Panc1 (cell line): ENCODE results near the gene FBXO46. TPM values are rescaled to one million over a fixed set of nuclear protein-coding genes. Genes with fewer than 3 reads are reported as not detected.

Experiments
- ATAC-seq: fragments of 200-7000 bp; cut with Tn5 transposase; 2 replicates; pipeline ENCODE4 v1.9.1; 2020; ENCODE audit warnings: mild to moderate bottlenecking, moderate library complexity
- BruUV-seq: library from RNA; stranded (reverse); fragments of 400-500 nt; replicated peaks from 2 replicates; lab custom pipeline; 2021; lab: Mats Ljungman, UMichigan
- CTCF ChIA-PET: fragments of 300-600 bp; sonication (Branson Sonifier 250); formaldehyde crosslinking; loops from one replicate; lab custom pipeline; 2022; ENCODE audit warnings: antibody characterized with exemption; lab: Charles Lee
- POLR2A ChIA-PET: fragments of 300-600 bp; sonication (Branson Sonifier 250); formaldehyde crosslinking; loops from one replicate; lab custom pipeline; 2022; ENCODE audit warnings: antibody characterized with exemption; lab: Charles Lee
- DNase-seq: peaks from one replicate; pipeline ENCODE4 v3.0.0-alpha.2; 2010; ENCODE audit warnings: low read depth, low spot score
- H3K27ac ChIP-seq: 2 replicates; pipeline ENCODE4 v1.5.1; 2011; ENCODE audit warnings: mild to moderate bottlenecking, low read length, inconsistent platforms
- H3K27me3 ChIP-seq: fragments of 200-500 bp; sonication (Bioruptor generic); 2 replicates; pipeline ENCODE4 v1.6.0; 2014; ENCODE audit warnings: low read length, inconsistent platforms; ENCODE audit not compliant: control insufficient read depth, insufficient read depth
- H3K36me3 ChIP-seq: fragments of 200-500 bp; sonication (Bioruptor generic); 2 replicates; pipeline ENCODE4 v1.5.1; 2014; ENCODE audit warnings: inconsistent platforms, mild to moderate bottlenecking, low read length, moderate library complexity; ENCODE audit not compliant: control insufficient read depth, insufficient read depth
- H3K4me1 ChIP-seq: 2 replicates; pipeline ENCODE4 v1.5.1; 2011; ENCODE audit warnings: inconsistent platforms, mild to moderate bottlenecking, low read length, moderate library complexity; ENCODE audit not compliant: control insufficient read depth, insufficient read depth
- H3K4me3 ChIP-seq, 2 experiments: 2 replicates each; pipeline ENCODE4 v1.5.1; 2011 to 2012; ENCODE audit warnings: low read depth in 2 of 2, low read length in 2 of 2, mild to moderate bottlenecking in 2 of 2, inconsistent platforms in 1 of 2, moderate library complexity in 1 of 2
- H3K9me3 ChIP-seq: fragments of 200-500 bp; sonication (Bioruptor generic); 2 replicates; pipeline ENCODE4 v1.5.1; 2014; ENCODE audit warnings: low read depth, mild to moderate bottlenecking, inconsistent platforms, low read length, moderate library complexity; ENCODE audit not compliant: control insufficient read depth, insufficient read depth
- POLR2AphosphoS5 ChIP-seq: IDR thresholded peaks from 2 replicates; pipeline ENCODE4 v1.6.1; 2012; ENCODE audit warnings: mild to moderate bottlenecking, low read depth, low read length, moderate library complexity
- SIN3A ChIP-seq: IDR thresholded peaks from 2 replicates; pipeline ENCODE4 v1.6.1; 2012; ENCODE audit warnings: low read depth, mild to moderate bottlenecking, low read length, moderate library complexity, borderline replicate concordance; ENCODE audit not compliant: insufficient read depth
- TCF7L2 ChIP-seq: IDR thresholded peaks from 2 replicates; pipeline ENCODE4 v1.6.1; 2011; ENCODE audit warnings: mild to moderate bottlenecking, low read depth, low read length, inconsistent platforms
- in situ Hi-C: cut with HindIII; loops from 2 replicates; pipeline ENCODE4 v1.10.0; 2016; ENCODE audit warnings: low sequenced_read_pairs, low pct_unique_long_range_greater_than_20kb
- intact Hi-C: fragments of 100-400 bp; cut with micrococcal nuclease; formaldehyde crosslinking; loops from one replicate; pipeline ENCODE4 v1.10.0; 2022; ENCODE audit not compliant: unreplicated experiment
- total RNA-seq: library from RNA; stranded (reverse); gene quantifications from one replicate; pipeline ENCODE4 v1.2.1, GENCODE V29; 2021; ENCODE audit not compliant: unreplicated experiment
- TF ChIP-seq, protein P1 (sequence below), 2 experiments: IDR thresholded peaks; 2 replicates each; pipeline ENCODE4 v1.6.1; 2011 to 2012; ENCODE audit warnings: low read depth in 2 of 2, control low read depth in 1 of 2, low read length in 1 of 2, mild to moderate bottlenecking in 1 of 2, moderate library complexity in 1 of 2; ENCODE audit not compliant: insufficient read depth in 1 of 2

Gene FBXO46
- total RNA-seq, 1 experiment from 2014 or later, result 25.1 TPM

DNA sequence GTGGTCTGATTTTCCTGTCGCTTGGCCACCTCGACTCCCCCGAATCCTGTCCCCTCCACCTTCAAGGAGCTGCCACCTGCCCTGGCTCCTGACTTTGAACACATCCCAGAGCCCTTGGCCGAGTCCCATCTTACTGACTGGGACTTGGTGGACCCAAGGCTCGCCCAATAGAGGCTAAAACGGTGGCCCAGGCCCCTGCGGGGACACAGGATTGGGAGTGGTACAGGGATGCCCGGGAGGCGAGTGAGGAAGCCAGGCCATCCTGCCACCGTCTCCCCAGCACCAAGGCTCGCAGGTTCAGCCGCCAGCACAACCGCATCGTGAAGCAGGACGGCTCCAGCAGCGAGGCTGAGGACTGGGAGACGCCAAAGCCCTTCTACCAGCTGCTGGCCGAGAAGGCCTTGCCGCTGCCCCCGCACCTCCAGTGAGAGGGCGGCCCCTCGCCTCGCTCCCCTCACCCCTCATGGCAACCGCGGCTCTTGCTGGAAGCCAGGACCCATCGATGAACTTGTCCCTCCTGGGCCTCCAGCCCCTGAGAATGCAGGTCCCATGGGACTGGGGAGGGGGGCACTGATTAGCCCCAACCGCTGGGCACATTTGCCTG lies 33.1 kb upstream of the FBXO46 start:
- CTCF ChIA-PET, result no interaction called here
- intact Hi-C loops (loop anchor here (10.0 kb wide), 1 partner anchor 59 kb away; no protein-coding TSS in a partner anchor), in situ Hi-C loops (no loop called here)
- ATAC-seq, result no peak
- DNase-seq, result no peak
- H3K27ac ChIP-seq, result no peak overlapping the region
- no peak overlapping the region for H3K4me3 ChIP-seq
- H3K9me3 ChIP-seq, result no peaks in the 10 kb centered on the region
- BruUV-seq, result no TSS peak
- POLR2A ChIA-PET, result no interaction called here
- H3K27me3 ChIP-seq, result no peaks in the 10 kb centered on the region
- H3K36me3 ChIP-seq, result no peaks in the 10 kb centered on the region
- no peak for TF ChIP-seq TCF7L2
- TF ChIP-seq POLR2AphosphoS5, result no peak
- no peak for TF ChIP-seq SIN3A
- TF ChIP-seq, protein P1, sequence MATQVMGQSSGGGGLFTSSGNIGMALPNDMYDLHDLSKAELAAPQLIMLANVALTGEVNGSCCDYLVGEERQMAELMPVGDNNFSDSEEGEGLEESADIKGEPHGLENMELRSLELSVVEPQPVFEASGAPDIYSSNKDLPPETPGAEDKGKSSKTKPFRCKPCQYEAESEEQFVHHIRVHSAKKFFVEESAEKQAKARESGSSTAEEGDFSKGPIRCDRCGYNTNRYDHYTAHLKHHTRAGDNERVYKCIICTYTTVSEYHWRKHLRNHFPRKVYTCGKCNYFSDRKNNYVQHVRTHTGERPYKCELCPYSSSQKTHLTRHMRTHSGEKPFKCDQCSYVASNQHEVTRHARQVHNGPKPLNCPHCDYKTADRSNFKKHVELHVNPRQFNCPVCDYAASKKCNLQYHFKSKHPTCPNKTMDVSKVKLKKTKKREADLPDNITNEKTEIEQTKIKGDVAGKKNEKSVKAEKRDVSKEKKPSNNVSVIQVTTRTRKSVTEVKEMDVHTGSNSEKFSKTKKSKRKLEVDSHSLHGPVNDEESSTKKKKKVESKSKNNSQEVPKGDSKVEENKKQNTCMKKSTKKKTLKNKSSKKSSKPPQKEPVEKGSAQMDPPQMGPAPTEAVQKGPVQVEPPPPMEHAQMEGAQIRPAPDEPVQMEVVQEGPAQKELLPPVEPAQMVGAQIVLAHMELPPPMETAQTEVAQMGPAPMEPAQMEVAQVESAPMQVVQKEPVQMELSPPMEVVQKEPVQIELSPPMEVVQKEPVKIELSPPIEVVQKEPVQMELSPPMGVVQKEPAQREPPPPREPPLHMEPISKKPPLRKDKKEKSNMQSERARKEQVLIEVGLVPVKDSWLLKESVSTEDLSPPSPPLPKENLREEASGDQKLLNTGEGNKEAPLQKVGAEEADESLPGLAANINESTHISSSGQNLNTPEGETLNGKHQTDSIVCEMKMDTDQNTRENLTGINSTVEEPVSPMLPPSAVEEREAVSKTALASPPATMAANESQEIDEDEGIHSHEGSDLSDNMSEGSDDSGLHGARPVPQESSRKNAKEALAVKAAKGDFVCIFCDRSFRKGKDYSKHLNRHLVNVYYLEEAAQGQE (IDR thresholded peaks at IDR 0.05; ENCODE audit: insufficient read depth in 1 of 2, low read depth in 2 of 2, low read length in 1 of 2), result no peak
- H3K4me1 ChIP-seq, result peaks cover 22% of the 10 kb centered on the region

DNA sequence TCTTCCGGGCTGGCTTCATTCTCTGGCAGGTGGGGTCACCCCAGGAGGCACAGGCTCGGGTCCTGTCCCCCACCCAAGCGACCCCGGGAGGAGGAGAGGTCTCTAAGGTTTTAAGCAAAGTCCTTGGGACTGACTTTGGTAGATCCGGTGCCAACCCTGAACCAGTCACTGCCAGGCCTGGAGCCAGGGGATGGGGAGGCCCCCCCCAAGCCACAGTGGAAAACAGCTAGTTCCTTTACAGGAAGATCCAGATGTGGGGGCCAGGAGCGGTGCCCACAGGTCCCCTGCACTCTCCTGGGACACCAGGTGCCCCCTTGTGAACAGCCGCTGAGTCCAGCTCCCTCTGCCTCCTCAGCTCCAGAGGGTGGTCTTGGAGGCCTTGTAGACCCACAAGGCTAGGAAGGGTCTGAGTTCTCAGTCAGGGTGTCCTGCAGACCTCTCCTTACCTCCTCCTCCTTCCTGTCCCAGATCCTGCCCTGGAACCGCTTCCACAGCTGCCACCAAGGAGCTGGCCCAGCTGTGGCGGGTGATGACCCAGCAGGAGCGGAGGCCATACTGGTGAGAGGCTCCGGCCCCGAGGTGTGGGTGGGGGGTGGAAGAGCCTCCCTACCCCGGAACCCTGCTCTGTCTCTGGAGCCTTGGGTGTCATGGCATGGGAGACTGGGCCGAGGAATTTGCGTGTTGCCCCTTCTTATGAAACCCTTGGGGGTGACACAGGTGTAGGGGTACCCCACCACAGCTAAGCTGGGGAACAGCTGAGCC lies 32.4 kb upstream of the FBXO46 start:
- TF ChIP-seq POLR2AphosphoS5 (no peak), TCF7L2 (no peak), SIN3A (no peak)
- TF ChIP-seq, protein P1 (IDR thresholded peaks at IDR 0.05; ENCODE audit: insufficient read depth in 1 of 2, low read depth in 2 of 2, low read length in 1 of 2), result no peak
- ChIA-PET POLR2A (interaction anchor here (0.5 kb wide), 1 partner anchor 13 kb away, joined by 10 read pairs; no protein-coding TSS in a partner anchor), CTCF (no interaction called here)
- no peaks in the 10 kb centered on the region for H3K27me3 ChIP-seq
- no peak for DNase-seq
- ATAC-seq, result no peak
- H3K36me3 ChIP-seq, result no peaks in the 10 kb centered on the region
- no peak overlapping the region for H3K27ac ChIP-seq
- intact Hi-C loops, result loop anchor here (10.0 kb wide), 1 partner anchor 58 kb away; no protein-coding TSS in a partner anchor
- in situ Hi-C loops, result no loop called here
- peaks cover 22% of the 10 kb centered on the region for H3K4me1 ChIP-seq
- BruUV-seq, result no TSS peak
- no peaks in the 10 kb centered on the region for H3K9me3 ChIP-seq
- H3K4me3 ChIP-seq, result no peak overlapping the region
